ENCODE data around the gene ARL14.

DNA sequence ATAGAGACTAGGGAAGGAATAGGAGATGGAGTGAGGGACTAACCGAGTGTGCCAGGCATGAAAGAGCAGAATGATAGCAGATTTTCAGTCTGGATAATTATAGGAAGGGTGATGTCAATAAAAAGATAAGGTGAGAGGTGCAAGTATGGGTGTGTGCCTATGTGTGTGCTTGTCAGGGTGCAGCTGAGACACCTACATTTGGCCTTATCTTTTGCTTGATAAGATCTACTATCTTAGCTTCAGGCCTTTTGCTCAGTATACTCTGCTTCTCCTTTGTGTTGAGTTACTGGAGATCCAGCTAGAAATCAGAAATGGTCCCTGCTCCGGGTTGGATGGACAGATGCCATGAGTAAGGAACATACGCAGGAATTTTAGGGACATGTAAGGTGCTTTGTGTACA is 17.4 kb downstream of the ARL14 start:
- no peak for TF ChIP-seq CTCF (IDR thresholded peaks at IDR 0.05)
- no peak for TF ChIP-seq POLR2A (IDR thresholded peaks at IDR 0.05)
